ENCODE results near the gene INSR. TPM values are rescaled to one million over a fixed set of nuclear protein-coding genes. Genes with fewer than 3 reads are reported as not detected.

INSR gene
- total and polyA plus RNA-seq, 10 of the 15 experiments (the other 5 are each of a cell fraction or from before 2014, with no cell fraction given), result 4.2 to 34.9 (median 13.6) TPM

DNA sequence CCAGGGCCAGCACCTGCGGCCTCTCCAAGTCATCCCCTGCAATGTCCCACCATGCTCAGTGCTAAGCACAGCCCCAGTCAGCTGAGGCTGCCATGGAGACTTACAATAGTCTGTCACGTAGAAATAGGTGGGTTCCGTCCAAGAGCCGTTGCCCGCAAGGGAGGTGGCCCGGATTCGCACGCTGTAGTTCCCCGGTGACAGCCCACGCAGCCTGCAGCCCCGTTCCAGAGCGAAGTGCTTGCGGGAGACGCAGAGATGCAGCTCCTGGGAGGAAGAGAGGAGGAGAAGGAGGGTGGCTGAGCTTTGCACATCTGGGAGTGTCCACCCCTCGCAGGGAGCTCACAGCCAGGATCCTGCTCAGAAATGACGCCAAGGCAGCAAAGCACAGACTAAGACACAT, 162.2 kb downstream of the INSR start:
- Histone ChIP-seq H3K4me3 (no peak overlapping the region), H2AFZ (ENCODE audit: control insufficient read depth, low read depth, low read length) (no peak overlapping the region), H3K4me2 (ENCODE audit: control insufficient read depth, insufficient read depth) (no peak overlapping the region), H3K9me3 (replicated peaks; ENCODE audit: control insufficient read depth, insufficient read depth, low read length) (peaks cover 2% of the 10 kb centered on the region; the same call in 1 of the 3 replicates), H3K27ac (ENCODE audit: control insufficient read depth, insufficient read depth) (no peak overlapping the region), H3K4me1 (ENCODE audit: control insufficient read depth, insufficient read depth, low read length) (no peaks in the 10 kb centered on the region), H3K79me2 (ENCODE audit: control insufficient read depth, insufficient read depth, low read length) (no peaks in the 10 kb centered on the region), H3K36me3 (ENCODE audit: control insufficient read depth in 2 of 2, insufficient read depth in 2 of 2, low read length in 1 of 2) (peaks cover 3 to 10% of the 10 kb centered on the region in 2 experiments; a peak in 3 of 4 replicates), H4K20me1 (ENCODE audit: control insufficient read depth, insufficient read depth) (no peaks in the 10 kb centered on the region), H3K9ac (ENCODE audit: control insufficient read depth, insufficient read depth, low read length) (no peak overlapping the region), H3K27me3 (replicated peaks in 1 of 2; ENCODE audit: control insufficient read depth in 2 of 2, insufficient read depth in 2 of 2, low read length in 1 of 2) (no peaks in the 10 kb centered on the region)
- FAIRE-seq, result no peak
- no TSS peak for BruUV-seq (replicated peaks)
- intact Hi-C loops (cut with micrococcal nuclease; ENCODE audit: unreplicated experiment), result no loop called here
- ChIA-PET CTCF (interaction anchor here (0.6 kb wide), 1 partner anchor 436 kb away, joined by 3 read pairs; no protein-coding TSS in a partner anchor), RAD21 (ENCODE audit: unreplicated experiment) (no interaction called here), SMC1A (ENCODE audit: uncharacterized antibody, unreplicated experiment) (no interaction called here), POLR2A (interaction anchor here (0.6 kb wide), 1 partner anchor 157 kb away, joined by 8 read pairs; no protein-coding TSS in a partner anchor)
- ATAC-seq, result no peak
- in situ Hi-C loops (cut with MboI), result no loop called here
- DNase-seq (ENCODE audit: low read depth, low spot score), result no peak
- 95% methylated on average over 16 of the region's 16 CpGs for WGBS (ENCODE audit: insufficient coverage, insufficient replicate concordance, low lambda C conversion rate, missing lambda C conversion rate)
- no peak for TF ChIP-seq SMC3 (IDR thresholded peaks at IDR 0.05; ENCODE audit: borderline replicate concordance, low read length)
- TF ChIP-seq, protein P1, sequence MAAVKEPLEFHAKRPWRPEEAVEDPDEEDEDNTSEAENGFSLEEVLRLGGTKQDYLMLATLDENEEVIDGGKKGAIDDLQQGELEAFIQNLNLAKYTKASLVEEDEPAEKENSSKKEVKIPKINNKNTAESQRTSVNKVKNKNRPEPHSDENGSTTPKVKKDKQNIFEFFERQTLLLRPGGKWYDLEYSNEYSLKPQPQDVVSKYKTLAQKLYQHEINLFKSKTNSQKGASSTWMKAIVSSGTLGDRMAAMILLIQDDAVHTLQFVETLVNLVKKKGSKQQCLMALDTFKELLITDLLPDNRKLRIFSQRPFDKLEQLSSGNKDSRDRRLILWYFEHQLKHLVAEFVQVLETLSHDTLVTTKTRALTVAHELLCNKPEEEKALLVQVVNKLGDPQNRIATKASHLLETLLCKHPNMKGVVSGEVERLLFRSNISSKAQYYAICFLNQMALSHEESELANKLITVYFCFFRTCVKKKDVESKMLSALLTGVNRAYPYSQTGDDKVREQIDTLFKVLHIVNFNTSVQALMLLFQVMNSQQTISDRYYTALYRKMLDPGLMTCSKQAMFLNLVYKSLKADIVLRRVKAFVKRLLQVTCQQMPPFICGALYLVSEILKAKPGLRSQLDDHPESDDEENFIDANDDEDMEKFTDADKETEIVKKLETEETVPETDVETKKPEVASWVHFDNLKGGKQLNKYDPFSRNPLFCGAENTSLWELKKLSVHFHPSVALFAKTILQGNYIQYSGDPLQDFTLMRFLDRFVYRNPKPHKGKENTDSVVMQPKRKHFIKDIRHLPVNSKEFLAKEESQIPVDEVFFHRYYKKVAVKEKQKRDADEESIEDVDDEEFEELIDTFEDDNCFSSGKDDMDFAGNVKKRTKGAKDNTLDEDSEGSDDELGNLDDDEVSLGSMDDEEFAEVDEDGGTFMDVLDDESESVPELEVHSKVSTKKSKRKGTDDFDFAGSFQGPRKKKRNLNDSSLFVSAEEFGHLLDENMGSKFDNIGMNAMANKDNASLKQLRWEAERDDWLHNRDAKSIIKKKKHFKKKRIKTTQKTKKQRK (IDR thresholded peaks at IDR 0.05; ENCODE audit: low read depth, low read length), result no peak
- TF ChIP-seq ETV6 (conservative IDR thresholded peaks at IDR 0.05 in 1 of 2, IDR thresholded peaks at IDR 0.05 in 1 of 2; ENCODE audit: borderline replicate concordance in 1 of 2, low read depth in 1 of 2), result no peak
- TF ChIP-seq CREB1 (IDR thresholded peaks at IDR 0.05; ENCODE audit: low read depth), result no peak
- no peak for TF ChIP-seq ZZZ3 (IDR thresholded peaks at IDR 0.05; ENCODE audit: control insufficient read depth, insufficient read length, low read depth)
- TF ChIP-seq, protein P2, sequence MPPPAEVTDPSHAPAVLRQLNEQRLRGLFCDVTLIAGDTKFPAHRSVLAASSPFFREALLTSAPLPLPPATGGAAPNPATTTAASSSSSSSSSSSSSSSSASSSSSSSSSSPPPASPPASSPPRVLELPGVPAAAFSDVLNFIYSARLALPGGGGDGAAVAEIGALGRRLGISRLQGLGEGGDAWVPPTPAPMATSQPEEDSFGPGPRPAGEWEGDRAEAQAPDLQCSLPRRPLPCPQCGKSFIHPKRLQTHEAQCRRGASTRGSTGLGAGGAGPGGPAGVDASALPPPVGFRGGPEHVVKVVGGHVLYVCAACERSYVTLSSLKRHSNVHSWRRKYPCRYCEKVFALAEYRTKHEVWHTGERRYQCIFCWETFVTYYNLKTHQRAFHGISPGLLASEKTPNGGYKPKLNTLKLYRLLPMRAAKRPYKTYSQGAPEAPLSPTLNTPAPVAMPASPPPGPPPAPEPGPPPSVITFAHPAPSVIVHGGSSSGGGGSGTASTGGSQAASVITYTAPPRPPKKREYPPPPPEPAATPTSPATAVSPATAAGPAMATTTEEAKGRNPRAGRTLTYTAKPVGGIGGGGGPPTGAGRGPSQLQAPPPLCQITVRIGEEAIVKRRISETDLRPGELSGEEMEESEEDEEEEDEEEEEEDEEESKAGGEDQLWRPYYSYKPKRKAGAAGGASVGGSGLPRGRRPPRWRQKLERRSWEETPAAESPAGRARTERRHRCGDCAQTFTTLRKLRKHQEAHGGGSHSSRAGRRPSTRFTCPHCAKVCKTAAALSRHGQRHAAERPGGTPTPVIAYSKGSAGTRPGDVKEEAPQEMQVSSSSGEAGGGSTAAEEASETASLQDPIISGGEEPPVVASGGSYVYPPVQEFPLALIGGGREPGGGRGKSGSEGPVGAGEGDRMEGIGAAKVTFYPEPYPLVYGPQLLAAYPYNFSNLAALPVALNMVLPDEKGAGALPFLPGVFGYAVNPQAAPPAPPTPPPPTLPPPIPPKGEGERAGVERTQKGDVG (CRISPR knock-in tag; IDR thresholded peaks at IDR 0.05), result no peak
- no peak for TF ChIP-seq PAX5 (IDR thresholded peaks at IDR 0.05; ENCODE audit: borderline replicate concordance, low read depth, low read length)
- TF ChIP-seq, protein P3, sequence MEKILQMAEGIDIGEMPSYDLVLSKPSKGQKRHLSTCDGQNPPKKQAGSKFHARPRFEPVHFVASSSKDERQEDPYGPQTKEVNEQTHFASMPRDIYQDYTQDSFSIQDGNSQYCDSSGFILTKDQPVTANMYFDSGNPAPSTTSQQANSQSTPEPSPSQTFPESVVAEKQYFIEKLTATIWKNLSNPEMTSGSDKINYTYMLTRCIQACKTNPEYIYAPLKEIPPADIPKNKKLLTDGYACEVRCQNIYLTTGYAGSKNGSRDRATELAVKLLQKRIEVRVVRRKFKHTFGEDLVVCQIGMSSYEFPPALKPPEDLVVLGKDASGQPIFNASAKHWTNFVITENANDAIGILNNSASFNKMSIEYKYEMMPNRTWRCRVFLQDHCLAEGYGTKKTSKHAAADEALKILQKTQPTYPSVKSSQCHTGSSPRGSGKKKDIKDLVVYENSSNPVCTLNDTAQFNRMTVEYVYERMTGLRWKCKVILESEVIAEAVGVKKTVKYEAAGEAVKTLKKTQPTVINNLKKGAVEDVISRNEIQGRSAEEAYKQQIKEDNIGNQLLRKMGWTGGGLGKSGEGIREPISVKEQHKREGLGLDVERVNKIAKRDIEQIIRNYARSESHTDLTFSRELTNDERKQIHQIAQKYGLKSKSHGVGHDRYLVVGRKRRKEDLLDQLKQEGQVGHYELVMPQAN (conservative IDR thresholded peaks at IDR 0.05), result no peak
- TF ChIP-seq TCF3 (IDR thresholded peaks at IDR 0.05; ENCODE audit: borderline replicate concordance, insufficient read depth, low read depth, low read length), result no peak
- no peak for TF ChIP-seq SUZ12 (IDR thresholded peaks at IDR 0.05; ENCODE audit: unreplicated experiment)

Measured in GM12878 (cell line).